Mucosa of descending colon (tissue), 3 donors: ENCODE measurements around the gene CCDC88C. TPM values are rescaled to one million over a fixed set of nuclear protein-coding genes. Genes with fewer than 3 reads are reported as not detected.

Source experiments
- ATAC-seq: fragments of 200-7000 bp; cut with Tn5 transposase; one replicate; pipeline ENCODE4 v1.9.1; 2020; ENCODE audit warnings: mild to moderate bottlenecking, moderate library complexity
- DNase-seq, 3 donors: peaks; one replicate each; pipeline ENCODE4 v3.0.0-alpha.2; 2020
- H3K36me3 ChIP-seq: fragments of 200-600 bp; one replicate; pipeline ENCODE4 v1.8.0; 2021; ENCODE audit warnings: low read depth, mild to moderate bottlenecking
- H3K4me1 ChIP-seq: fragments of 200-600 bp; one replicate; pipeline ENCODE4 v1.8.0; 2021; ENCODE audit warnings: low read depth, mild to moderate bottlenecking
- H3K4me3 ChIP-seq: fragments of 200-600 bp; one replicate; pipeline ENCODE4 v1.8.0; 2021; ENCODE audit warnings: mild to moderate bottlenecking
- H3K9me3 ChIP-seq: fragments of 200-600 bp; one replicate; pipeline ENCODE4 v1.8.0; 2021; ENCODE audit warnings: mild to moderate bottlenecking
- CTCF ChIP-seq: fragments of 200-600 bp; IDR thresholded peaks from one replicate; pipeline ENCODE4 v1.8.0; 2022; ENCODE audit warnings: antibody characterized with exemption, mild to moderate bottlenecking
- intact Hi-C, 2 donors: fragments of 100-400 bp; cut with DNase I in 1 of 2; cut with micrococcal nuclease in 1 of 2; formaldehyde crosslinking; loops; one replicate each; pipeline versions ENCODE4 v1.11.0 to v1.11.1; 2022; cut with DNase I, micrococcal nuclease
- total RNA-seq, 3 donors: library from RNA; stranded (reverse); fragmentation: NEBNext Ultra II Directional in 2 of 3; extraction: Animal tissue kit (Norgen Biotek cat#: 25700) in 2 of 3; gene quantifications; one replicate each; pipeline versions ENCODE4 v1.2.1 to v1.2.4, GENCODE V29; 2021 to 2023
- donor health status: DM: no; HTN: no; CAD: no; lungs with moderate emphysema.
- donor health status: DM: no; HTN: no; CAD: no.
- donor health status: DM: no; HTN: yes; CAD: no.

The CCDC88C gene
- total RNA-seq, 3 donors from 2014 or later, result 30.1 to 62.1 (median 56.6) TPM

DNA sequence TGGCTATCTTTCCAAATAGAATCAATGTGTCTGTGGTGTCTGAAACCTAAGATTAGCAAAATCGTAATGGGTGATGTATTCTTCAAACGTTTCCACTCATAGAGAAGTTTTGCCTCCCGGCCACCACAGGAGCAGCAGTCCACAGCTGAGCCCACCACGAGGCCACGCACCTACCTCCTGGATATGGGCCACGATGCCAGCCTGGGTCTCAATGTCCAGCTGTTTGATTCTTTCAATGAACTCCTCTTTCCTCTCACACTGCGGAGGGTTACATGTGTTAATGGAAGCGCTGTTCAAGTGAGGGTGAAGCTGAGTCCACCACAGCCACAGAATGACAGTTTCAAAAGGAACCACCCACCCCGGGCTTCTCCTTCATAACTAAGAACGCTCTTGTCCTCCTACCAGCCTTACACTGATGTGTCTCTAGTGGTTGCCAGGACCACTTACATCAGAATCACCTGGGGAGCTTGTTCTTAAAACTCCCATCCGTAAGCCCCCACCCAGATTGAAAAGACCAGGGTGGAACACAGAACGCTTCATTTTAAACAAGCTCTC, 75.3 kb downstream of the CCDC88C start:
- no peak overlapping the region for H3K4me3 ChIP-seq
- no peak for DNase-seq
- H3K9me3 ChIP-seq, result no peaks in the 10 kb centered on the region
- intact Hi-C loops, result no loop called here
- no peaks in the 10 kb centered on the region for H3K4me1 ChIP-seq
- ATAC-seq, result no peak
- TF ChIP-seq CTCF, result no peak
- no peaks in the 10 kb centered on the region for H3K36me3 ChIP-seq

- no peak for ATAC-seq
- intact Hi-C loops, result no loop called here
- peak in 1 of 3 donors; percentile 23 for DNase-seq
- TF ChIP-seq CTCF, result no peak
- no peaks in the 10 kb centered on the region for H3K36me3 ChIP-seq
- no peaks in the 10 kb centered on the region for H3K9me3 ChIP-seq
- H3K4me3 ChIP-seq, result no peak overlapping the region
- H3K4me1 ChIP-seq, result no peaks in the 10 kb centered on the region
Measured at GRCh38 chr14:91341751-91342154, 75.9 kb downstream of the CCDC88C start.

GRCh38 chr14:91341334-91341733, 76.3 kb downstream of the CCDC88C start:
- Histone ChIP-seq H3K4me1 (no peaks in the 10 kb centered on the region), H3K9me3 (no peaks in the 10 kb centered on the region), H3K4me3 (no peak overlapping the region), H3K36me3 (no peaks in the 10 kb centered on the region)
- no peak for TF ChIP-seq CTCF
- ATAC-seq (no peak), DNase-seq (no peak)
- intact Hi-C loops, result no loop called here

DNA sequence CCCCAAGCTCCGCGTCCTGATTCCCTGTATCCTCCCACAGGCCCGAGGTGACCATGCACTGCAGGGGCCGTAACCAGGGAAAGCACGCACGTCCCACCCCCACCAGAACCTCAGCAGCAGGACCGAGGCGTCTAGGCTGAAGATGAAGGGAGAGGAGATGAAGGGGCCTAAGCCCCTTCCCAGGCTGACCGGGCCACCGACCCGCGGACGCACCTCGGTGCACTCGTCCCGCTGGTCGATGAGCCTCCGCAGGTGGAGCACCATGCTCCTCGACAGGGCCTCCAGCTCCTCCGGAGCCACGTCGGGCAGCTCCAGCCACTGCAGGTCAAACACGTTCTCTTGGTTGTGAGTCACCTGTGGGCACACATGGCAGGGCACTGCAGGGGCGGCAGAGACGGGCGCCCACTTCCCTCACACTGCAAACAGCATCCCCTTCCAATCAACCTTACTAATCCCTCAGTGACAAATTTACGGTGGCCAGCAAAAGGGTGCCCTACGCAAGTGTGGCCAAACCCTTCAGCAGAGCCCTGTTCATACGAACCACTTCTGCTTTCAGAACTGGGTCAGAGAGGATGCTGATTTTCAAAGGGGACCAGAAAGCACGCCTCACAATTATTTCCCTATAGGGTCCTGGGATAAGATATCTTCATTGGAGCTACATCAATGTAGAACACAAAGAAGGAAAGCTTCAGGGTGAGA, 77.8 kb downstream of the CCDC88C start:
- Histone ChIP-seq H3K36me3 (no peaks in the 10 kb centered on the region), H3K9me3 (no peaks in the 10 kb centered on the region), H3K4me3 (no peak overlapping the region), H3K4me1 (no peaks in the 10 kb centered on the region)
- ATAC-seq, result no peak
- DNase-seq, result peak in 1 of 3 donors; percentile 47
- TF ChIP-seq CTCF, result no peak
- intact Hi-C loops, result no loop called here

- no peak for ATAC-seq
- intact Hi-C loops, result no loop called here
Measured at GRCh38 chr14:91339076-91339475, 78.5 kb downstream of the CCDC88C start.

More at GRCh38 chr14:91339076-91339475, 78.5 kb downstream of the CCDC88C start:
- H3K4me3 ChIP-seq, result no peak overlapping the region
- peak in 1 of 3 donors; percentile 45 for DNase-seq
- H3K9me3 ChIP-seq, result no peaks in the 10 kb centered on the region
- no peaks in the 10 kb centered on the region for H3K4me1 ChIP-seq
- H3K36me3 ChIP-seq, result no peaks in the 10 kb centered on the region
- TF ChIP-seq CTCF, result no peak
